GM12878 (cell line): ENCODE data around the gene ADGB. TPM values are rescaled to one million over a fixed set of nuclear protein-coding genes. Genes with fewer than 3 reads are reported as not detected.

Experiments used
- ATAC-seq: fragments of 200-7000 bp; cut with Tn5 transposase; 3 replicates; pipeline ENCODE4 v1.9.1; 2020; ENCODE audit warnings: mild to moderate bottlenecking, moderate library complexity
- BruUV-seq: library from RNA; stranded (reverse); fragments of 400-500 nt; replicated peaks from 2 replicates; lab custom pipeline; 2021; lab: Mats Ljungman, UMichigan
- CTCF ChIA-PET: fragments of 300-600 bp; sonication (Branson Sonifier 250); formaldehyde crosslinking; extraction: SDS; loops from one replicate; lab custom pipeline; 2021; ENCODE audit warnings: inconsistent platforms; lab: Yijun Ruan, JAX
- POLR2A ChIA-PET: fragments of 350-600 bp; formaldehyde crosslinking; extraction: SDS; loops from one replicate; lab custom pipeline; 2021; ENCODE audit warnings: inconsistent platforms; lab: Charles Lee
- RAD21 ChIA-PET: fragments of 300-600 bp; sonication (Branson Sonifier 250); formaldehyde crosslinking; loops from one replicate; lab custom pipeline; 2023; ENCODE audit warnings: antibody characterized with exemption; ENCODE audit not compliant: unreplicated experiment; lab: Charles Lee
- SMC1A ChIA-PET: fragments of 300-600 bp; sonication (Branson Sonifier 250); formaldehyde crosslinking; loops from one replicate; lab custom pipeline; 2023; ENCODE audit not compliant: unreplicated experiment, uncharacterized antibody; lab: Charles Lee
- DNase-seq: peaks from one replicate; pipeline ENCODE4 v3.0.0-alpha.2; 2011; ENCODE audit warnings: low read depth, low spot score
- FAIRE-seq: peaks from 3 replicates; lab custom pipeline; 2011; peaks lifted over from hg19 to GRCh38; lab: Jason Lieb, UNC
- H2AFZ ChIP-seq: 2 replicates; pipeline ENCODE4 v1.6.0; 2011; ENCODE audit warnings: low read depth, low read length, control low read depth; ENCODE audit not compliant: control insufficient read depth
- H3K27ac ChIP-seq: 2 replicates; pipeline ENCODE4 v1.5.1; 2011; ENCODE audit warnings: control low read depth; ENCODE audit not compliant: control insufficient read depth, insufficient read depth
- H3K27me3 ChIP-seq, 2 experiments: replicated peaks in 1 of 2; 2 replicates each; pipeline versions ENCODE4 v1.6.0 to v1.6.1; 2011; ENCODE audit warnings: low read length in 1 of 2; ENCODE audit not compliant: control insufficient read depth in 2 of 2, insufficient read depth in 2 of 2
- H3K36me3 ChIP-seq, 2 experiments: 2 replicates each; pipeline ENCODE4 v1.5.1; 2011; ENCODE audit warnings: low read length in 1 of 2; ENCODE audit not compliant: control insufficient read depth in 2 of 2, insufficient read depth in 2 of 2
- H3K4me1 ChIP-seq: 2 replicates; pipeline ENCODE4 v1.6.1; 2011; ENCODE audit warnings: mild to moderate bottlenecking, low read length, moderate library complexity, mixed read lengths; ENCODE audit not compliant: control insufficient read depth, insufficient read depth
- H3K4me2 ChIP-seq: 2 replicates; pipeline ENCODE4 v1.6.0; 2011; ENCODE audit warnings: control low read depth; ENCODE audit not compliant: control insufficient read depth, insufficient read depth
- H3K4me3 ChIP-seq: fragments of 200-600 bp; sonication (generic); 2 replicates; pipeline ENCODE4 v1.5.1; 2016
- H3K79me2 ChIP-seq: 2 replicates; pipeline ENCODE4 v1.6.0; 2011; ENCODE audit warnings: low read length; ENCODE audit not compliant: control insufficient read depth, insufficient read depth
- H3K9ac ChIP-seq: 2 replicates; pipeline ENCODE4 v1.8.0; 2011; ENCODE audit warnings: low read length, control low read depth, mixed read lengths; ENCODE audit not compliant: control insufficient read depth, insufficient read depth
- H3K9me3 ChIP-seq: replicated peaks from 3 replicates; pipeline ENCODE4 v1.5.1; 2011; ENCODE audit warnings: mild to moderate bottlenecking, low read length; ENCODE audit not compliant: control insufficient read depth, insufficient read depth
- H4K20me1 ChIP-seq: 2 replicates; pipeline ENCODE4 v1.6.0; 2011; ENCODE audit not compliant: control insufficient read depth, insufficient read depth
- E4F1 ChIP-seq: fragments of 450-650 bp; IDR thresholded peaks from 2 replicates; pipeline ENCODE4 v1.6.1; 2018; ENCODE audit warnings: borderline replicate concordance, mild to moderate bottlenecking; ENCODE audit not compliant: partially characterized antibody
- GATAD2B ChIP-seq: fragments of 450-650 bp; conservative IDR thresholded peaks from 2 replicates; pipeline ENCODE4 v1.6.1; 2017; ENCODE audit warnings: low read depth, mild to moderate bottlenecking, moderate library complexity
- POLR2AphosphoS2 ChIP-seq: IDR thresholded peaks from 2 replicates; pipeline ENCODE4 v1.6.1; 2011; ENCODE audit warnings: low read depth, mild to moderate bottlenecking, low read length, improper control_type of control experiment, moderate library complexity
- TCF3 ChIP-seq: IDR thresholded peaks from 2 replicates; pipeline ENCODE4 v1.6.1; 2012; ENCODE audit warnings: low read depth, mild to moderate bottlenecking, low read length, borderline replicate concordance; ENCODE audit not compliant: insufficient read depth
- ZNF592 ChIP-seq: fragments of 450-650 bp; IDR thresholded peaks from 2 replicates; pipeline ENCODE4 v1.6.1; 2017; ENCODE audit warnings: mild to moderate bottlenecking, moderate library complexity
- ZNF622 ChIP-seq: fragments of 450-650 bp; IDR thresholded peaks from 2 replicates; pipeline ENCODE4 v1.6.1; 2017; ENCODE audit warnings: mild to moderate bottlenecking, inconsistent platforms
- WGBS: methylation state at CpG from one replicate; pipeline ENCODE4 v1.1.6; 2016; ENCODE audit warnings: low lambda C conversion rate; ENCODE audit not compliant: insufficient replicate concordance, insufficient coverage; ENCODE audit errors: missing lambda C conversion rate; 5-methylcytosine and 5-hydroxymethylcytosine counted together
- in situ Hi-C: fragments of 300-500 bp; cut with MboI; formaldehyde crosslinking; loops from 9 replicates; pipeline ENCODE4 v1.14.3; 2018; ENCODE audit warnings: mixed read lengths
- intact Hi-C: fragments of 100-400 bp; cut with micrococcal nuclease; formaldehyde crosslinking; loops from one replicate; pipeline ENCODE4 v1.14.2; 2022; ENCODE audit not compliant: unreplicated experiment
- polyA plus RNA-seq, 11 experiments: library from polyadenylated mRNA; depleted of rRNA in 4 of 11; unstranded in 6 of 11; stranded (reverse) in 5 of 11; fragments of >200 nt; fragmentation: Nextera tagmentation in 4 of 11; fragmentation: Illumina TruSeq in 1 of 11; extraction: Ambion mirVana in 4 of 11; extraction: Trizol in 1 of 11; gene quantifications; 1 replicate in 1 of 11; 2 replicates in 10 of 11; pipeline versions ENCODE4 v1.2.1 to v1.2.3, GENCODE V29; 2011 to 2016; ENCODE audit warnings: inconsistent platforms in 2 of 11, missing spikeins in 2 of 11, low read depth in 1 of 11
- total RNA-seq, 4 experiments: library from RNA; depleted of rRNA in 3 of 4; stranded (reverse); fragments of >200 nt in 3 of 4; fragmentation: Illumina TruSeq in 1 of 4; extraction: Trizol in 1 of 4; gene quantifications; 2 replicates each; pipeline versions ENCODE4 v1.2.1 to v1.2.3, GENCODE V29; 2013 to 2021
- TF ChIP-seq, protein P1 (sequence below): IDR thresholded peaks from 2 replicates; pipeline ENCODE4 v1.6.1; 2011; ENCODE audit warnings: mild to moderate bottlenecking, low read depth, low read length, moderate library complexity; ENCODE audit not compliant: insufficient replicate concordance
- TF ChIP-seq, protein P2 (sequence below): IDR thresholded peaks from 2 replicates; pipeline ENCODE4 v1.6.1; 2012; ENCODE audit warnings: low read length, inconsistent platforms

ADGB gene
- total and polyA plus RNA-seq, 10 of the 15 experiments (the other 5 are each of a cell fraction or from before 2014, with no cell fraction given) = not detected

DNA sequence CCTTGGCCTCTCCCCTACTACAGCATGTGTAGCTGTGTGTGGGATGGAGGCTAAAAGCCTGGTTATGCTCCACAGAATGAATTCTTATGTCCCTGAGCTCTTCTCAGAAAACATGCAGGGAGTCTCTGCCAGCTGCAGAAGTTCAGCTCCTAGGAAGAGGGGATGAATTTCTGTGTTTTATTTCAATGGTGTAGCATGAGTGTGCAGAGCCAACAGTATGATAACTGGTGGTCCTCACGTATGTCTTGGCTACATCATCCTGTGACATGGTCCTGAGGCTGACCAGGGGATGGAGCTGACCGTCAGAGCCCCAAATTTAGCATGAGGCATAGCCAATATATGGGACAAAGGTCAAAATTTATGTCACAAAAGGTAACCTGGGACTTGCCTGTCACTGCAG lies 266.1 kb downstream of the ADGB start:
- H3K27me3 ChIP-seq = no peaks in the 10 kb centered on the region
- intact Hi-C loops = no loop called here
- no peaks in the 10 kb centered on the region for H3K36me3 ChIP-seq
- H3K4me2 ChIP-seq = no peak overlapping the region
- H4K20me1 ChIP-seq = no peaks in the 10 kb centered on the region
- SMC1A ChIA-PET = no interaction called here
- H3K9ac ChIP-seq = no peak overlapping the region
- H3K27ac ChIP-seq = no peak overlapping the region
- no peaks in the 10 kb centered on the region for H3K4me1 ChIP-seq
- no peak overlapping the region for H3K4me3 ChIP-seq
- TF ChIP-seq GATAD2B = no peak
- no peak for TF ChIP-seq ZNF622
- TF ChIP-seq E4F1 = no peak
- TF ChIP-seq, protein P1, sequence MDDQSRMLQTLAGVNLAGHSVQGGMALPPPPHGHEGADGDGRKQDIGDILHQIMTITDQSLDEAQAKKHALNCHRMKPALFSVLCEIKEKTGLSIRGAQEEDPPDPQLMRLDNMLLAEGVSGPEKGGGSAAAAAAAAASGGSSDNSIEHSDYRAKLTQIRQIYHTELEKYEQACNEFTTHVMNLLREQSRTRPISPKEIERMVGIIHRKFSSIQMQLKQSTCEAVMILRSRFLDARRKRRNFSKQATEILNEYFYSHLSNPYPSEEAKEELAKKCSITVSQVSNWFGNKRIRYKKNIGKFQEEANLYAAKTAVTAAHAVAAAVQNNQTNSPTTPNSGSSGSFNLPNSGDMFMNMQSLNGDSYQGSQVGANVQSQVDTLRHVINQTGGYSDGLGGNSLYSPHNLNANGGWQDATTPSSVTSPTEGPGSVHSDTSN = no peak
- no peak for TF ChIP-seq POLR2AphosphoS2
- no peak for TF ChIP-seq TCF3
- TF ChIP-seq, protein P2, sequence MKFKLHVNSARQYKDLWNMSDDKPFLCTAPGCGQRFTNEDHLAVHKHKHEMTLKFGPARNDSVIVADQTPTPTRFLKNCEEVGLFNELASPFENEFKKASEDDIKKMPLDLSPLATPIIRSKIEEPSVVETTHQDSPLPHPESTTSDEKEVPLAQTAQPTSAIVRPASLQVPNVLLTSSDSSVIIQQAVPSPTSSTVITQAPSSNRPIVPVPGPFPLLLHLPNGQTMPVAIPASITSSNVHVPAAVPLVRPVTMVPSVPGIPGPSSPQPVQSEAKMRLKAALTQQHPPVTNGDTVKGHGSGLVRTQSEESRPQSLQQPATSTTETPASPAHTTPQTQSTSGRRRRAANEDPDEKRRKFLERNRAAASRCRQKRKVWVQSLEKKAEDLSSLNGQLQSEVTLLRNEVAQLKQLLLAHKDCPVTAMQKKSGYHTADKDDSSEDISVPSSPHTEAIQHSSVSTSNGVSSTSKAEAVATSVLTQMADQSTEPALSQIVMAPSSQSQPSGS = no peak
- no peak for TF ChIP-seq ZNF592
- TF ChIP-seq, all 136 proteins: peak for 0
- Histone ChIP-seq H3K79me2 (no peaks in the 10 kb centered on the region), H2AFZ (no peak overlapping the region), H3K9me3 (no peaks in the 10 kb centered on the region)
- WGBS = 0% methylated on average over 2 of the region's 2 CpGs
- no peak for DNase-seq
- POLR2A ChIA-PET = interaction anchor here (0.5 kb wide), 1 partner anchor 127 kb away, joined by 3 read pairs; no protein-coding TSS in a partner anchor
- no TSS peak for BruUV-seq
- RAD21 ChIA-PET = no interaction called here
- in situ Hi-C loops = no loop called here
- no peak for ATAC-seq
- CTCF ChIA-PET = no interaction called here
- FAIRE-seq = no peak
